Astrocyte (in vitro differentiated cells and primary cell): ENCODE data around the gene ATP6V1F.

Source experiments
- EZH2 ChIP-seq: IDR thresholded peaks from 2 replicates; pipeline ENCODE4 v1.6.1; 2012; ENCODE audit warnings: mild to moderate bottlenecking, low read length, inconsistent platforms; ENCODE audit not compliant: insufficient read depth
- TF ChIP-seq, protein P1 (sequence below): IDR thresholded peaks from 2 replicates; pipeline ENCODE4 v1.5.1; 2011; ENCODE audit warnings: low read depth, mild to moderate bottlenecking, inconsistent platforms, low read length, moderate library complexity; ENCODE audit not compliant: insufficient read depth

DNA sequence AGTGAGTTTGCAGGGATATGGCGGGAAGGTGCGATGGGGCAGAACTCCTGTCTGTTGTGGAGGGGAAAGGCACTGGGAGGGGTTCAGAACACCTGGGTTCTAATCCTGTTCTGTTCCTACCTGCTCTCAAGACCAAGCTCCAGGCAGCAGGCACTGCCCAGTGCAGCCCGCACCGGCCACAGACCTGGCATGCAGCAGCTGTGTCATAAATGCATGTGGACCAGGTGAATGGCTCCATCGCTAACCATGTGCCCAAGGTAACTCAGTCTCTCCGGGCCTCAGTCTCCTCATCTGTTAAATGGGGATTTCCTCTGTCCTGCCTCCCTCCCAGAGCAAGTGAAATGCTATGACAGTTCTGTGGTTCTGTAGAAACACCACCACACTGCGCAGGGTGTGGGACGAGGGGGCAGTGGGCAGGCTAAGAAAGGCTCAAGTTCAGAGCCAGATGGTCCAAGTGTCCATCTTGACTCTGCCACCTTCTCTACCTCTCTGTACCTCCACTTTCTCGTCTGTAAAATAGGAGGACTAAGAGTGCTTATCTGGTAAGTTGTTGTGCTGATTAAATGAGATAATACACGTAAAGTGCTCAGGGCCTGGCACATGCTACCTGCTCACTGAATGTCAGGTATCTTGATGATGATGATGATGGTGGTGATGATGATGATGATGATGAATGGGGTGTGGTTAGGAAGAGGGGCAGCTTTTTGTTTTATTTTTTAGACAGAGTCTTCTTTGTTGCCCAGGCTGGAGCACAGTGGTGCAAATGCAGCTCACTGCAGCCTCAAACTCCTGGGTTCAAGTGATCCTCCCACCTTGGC lies 22.9 kb downstream of the ATP6V1F start:
- TF ChIP-seq, protein P1, sequence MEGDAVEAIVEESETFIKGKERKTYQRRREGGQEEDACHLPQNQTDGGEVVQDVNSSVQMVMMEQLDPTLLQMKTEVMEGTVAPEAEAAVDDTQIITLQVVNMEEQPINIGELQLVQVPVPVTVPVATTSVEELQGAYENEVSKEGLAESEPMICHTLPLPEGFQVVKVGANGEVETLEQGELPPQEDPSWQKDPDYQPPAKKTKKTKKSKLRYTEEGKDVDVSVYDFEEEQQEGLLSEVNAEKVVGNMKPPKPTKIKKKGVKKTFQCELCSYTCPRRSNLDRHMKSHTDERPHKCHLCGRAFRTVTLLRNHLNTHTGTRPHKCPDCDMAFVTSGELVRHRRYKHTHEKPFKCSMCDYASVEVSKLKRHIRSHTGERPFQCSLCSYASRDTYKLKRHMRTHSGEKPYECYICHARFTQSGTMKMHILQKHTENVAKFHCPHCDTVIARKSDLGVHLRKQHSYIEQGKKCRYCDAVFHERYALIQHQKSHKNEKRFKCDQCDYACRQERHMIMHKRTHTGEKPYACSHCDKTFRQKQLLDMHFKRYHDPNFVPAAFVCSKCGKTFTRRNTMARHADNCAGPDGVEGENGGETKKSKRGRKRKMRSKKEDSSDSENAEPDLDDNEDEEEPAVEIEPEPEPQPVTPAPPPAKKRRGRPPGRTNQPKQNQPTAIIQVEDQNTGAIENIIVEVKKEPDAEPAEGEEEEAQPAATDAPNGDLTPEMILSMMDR = no peak
- no peak for TF ChIP-seq EZH2
